GM23248 (cell line): ENCODE results near the gene SYNGR1. TPM values are rescaled to one million over a fixed set of nuclear protein-coding genes. Genes with fewer than 3 reads are reported as not detected.

ENCODE experiments used
- DNase-seq: peaks from one replicate; pipeline ENCODE4 v3.0.0-alpha.2; 2015
- H2AFZ ChIP-seq: fragments of 200-600 bp; sonication (generic); 2 replicates; pipeline ENCODE4 v1.6.1; 2016; ENCODE audit warnings: antibody characterized with exemption
- H3F3A ChIP-seq: fragments of 200-600 bp; sonication (generic); 2 replicates; pipeline ENCODE4 v1.6.1; 2016; ENCODE audit warnings: mild to moderate bottlenecking, antibody characterized with exemption, mixed run types; ENCODE audit not compliant: insufficient read depth
- H3K27ac ChIP-seq: fragments of 200-600 bp; sonication (generic); 2 replicates; pipeline ENCODE4 v1.5.1; 2016; ENCODE audit warnings: mild to moderate bottlenecking
- H3K27me3 ChIP-seq: fragments of 200-600 bp; sonication (generic); replicated peaks from 2 replicates; pipeline ENCODE4 v1.6.1; 2016; ENCODE audit warnings: mild to moderate bottlenecking; ENCODE audit not compliant: insufficient read depth
- H3K36me3 ChIP-seq: fragments of 200-600 bp; sonication (generic); 2 replicates; pipeline ENCODE4 v1.6.1; 2016; ENCODE audit warnings: low read depth, mild to moderate bottlenecking
- H3K4me1 ChIP-seq: fragments of 200-600 bp; sonication (generic); 2 replicates; pipeline ENCODE4 v1.6.1; 2016; ENCODE audit warnings: mild to moderate bottlenecking; ENCODE audit not compliant: insufficient read depth
- H3K4me2 ChIP-seq: fragments of 200-600 bp; sonication (generic); one replicate; pipeline ENCODE4 v1.6.1; 2016; ENCODE audit warnings: mild to moderate bottlenecking; ENCODE audit not compliant: unreplicated experiment
- H3K4me3 ChIP-seq: fragments of 200-600 bp; sonication (generic); 2 replicates; pipeline ENCODE4 v1.5.1; 2016; ENCODE audit warnings: mild to moderate bottlenecking
- H3K79me2 ChIP-seq: fragments of 200-600 bp; sonication (generic); 2 replicates; pipeline ENCODE4 v1.6.1; 2016; ENCODE audit warnings: mild to moderate bottlenecking; ENCODE audit not compliant: insufficient read depth
- H3K9ac ChIP-seq: fragments of 200-600 bp; sonication (generic); 2 replicates; pipeline ENCODE4 v1.6.1; 2016; ENCODE audit warnings: mild to moderate bottlenecking
- H3K9me2 ChIP-seq: fragments of 200-600 bp; sonication (generic); 2 replicates; pipeline ENCODE4 v1.6.1; 2016; ENCODE audit warnings: mixed run types, mild to moderate bottlenecking, moderate library complexity; ENCODE audit not compliant: insufficient read depth
- H3K9me3 ChIP-seq: fragments of 200-600 bp; sonication (generic); one replicate; pipeline ENCODE4 v1.6.1; 2017; ENCODE audit warnings: low read depth
- H4K20me1 ChIP-seq: fragments of 200-600 bp; sonication (generic); 2 replicates; pipeline ENCODE4 v1.6.0; 2016; ENCODE audit not compliant: insufficient read depth
- EZH2 ChIP-seq: fragments of 200-600 bp; sonication (generic); IDR thresholded peaks from 2 replicates; pipeline ENCODE4 v1.6.1; 2018; ENCODE audit warnings: antibody characterized with exemption, mild to moderate bottlenecking; ENCODE audit not compliant: insufficient read depth, poor library complexity, severe bottlenecking
- EZH2phosphoT487 ChIP-seq: fragments of 200-600 bp; sonication (generic); IDR thresholded peaks from 2 replicates; pipeline ENCODE4 v1.6.1; 2018; ENCODE audit warnings: antibody characterized with exemption, moderate library complexity, mild to moderate bottlenecking, low read depth; ENCODE audit not compliant: insufficient read depth
- WGBS, 2 experiments: methylation state at CpG; one replicate each; pipeline ENCODE4 v1.1.6; 2015 to 2017; ENCODE audit warnings: low lambda C conversion rate in 2 of 2, low coverage in 1 of 2; ENCODE audit errors: missing lambda C conversion rate in 2 of 2; 5-methylcytosine and 5-hydroxymethylcytosine counted together
- in situ Hi-C: fragments of 300-500 bp; cut with MboI; formaldehyde crosslinking; loops from 2 replicates; pipeline ENCODE4 v1.15.0; 2020
- polyA plus RNA-seq: library from polyadenylated mRNA; unstranded; fragments of >200 nt; fragmentation: Nextera tagmentation; extraction: Ambion mirVana; gene quantifications from 2 replicates; pipeline ENCODE4 v1.2.1, GENCODE V29; 2016
- total RNA-seq: library from RNA; depleted of rRNA; stranded (reverse); fragments of >200 nt; shearing (Covaris generic); gene quantifications from 2 replicates; pipeline ENCODE4 v1.2.3, GENCODE V29; 2014

SYNGR1 gene
- total and polyA plus RNA-seq, 2 experiments from 2014 or later: 6.1 to 23.2 TPM

- H3K9ac ChIP-seq: peak overlapping the region; percentile 50; the same call in 1 of the 2 replicates
- no peak for DNase-seq
- 10% methylated on average over 5 to 11 of the region's 11 CpGs for WGBS, 2 experiments
- H3K79me2 ChIP-seq: no peaks in the 10 kb centered on the region
- no peaks in the 10 kb centered on the region for H3K27me3 ChIP-seq
- H3F3A ChIP-seq: no peaks in the 10 kb centered on the region
- H3K4me1 ChIP-seq: no peaks in the 10 kb centered on the region; the same call in 1 of the 2 replicates
- no peaks in the 10 kb centered on the region for H3K36me3 ChIP-seq
- in situ Hi-C loops: no loop called here
- H3K9me2 ChIP-seq: no peaks in the 10 kb centered on the region
- TF ChIP-seq EZH2: no peak
- H3K4me2 ChIP-seq: peak overlapping the region; percentile 84
- peak overlapping the region; percentile 75 for H3K4me3 ChIP-seq
- no peak overlapping the region for H3K27ac ChIP-seq
- peak overlapping the region; percentile 92 for H2AFZ ChIP-seq
- H3K9me3 ChIP-seq: no peaks in the 10 kb centered on the region
- H4K20me1 ChIP-seq: no peaks in the 10 kb centered on the region
These were observed 784 bp upstream of the SYNGR1 start for GRCh38 chr22:39348909-39349505.

- Histone ChIP-seq H3K9me3 (no peaks in the 10 kb centered on the region), H4K20me1 (no peaks in the 10 kb centered on the region), H3K79me2 (no peaks in the 10 kb centered on the region), H3K4me3 (peak overlapping the region; percentile 75), H2AFZ (peak overlapping the region; percentile 92), H3K4me1 (no peaks in the 10 kb centered on the region; the same call in 1 of the 2 replicates), H3F3A (no peaks in the 10 kb centered on the region), H3K4me2 (peak overlapping the region; percentile 84), H3K36me3 (no peaks in the 10 kb centered on the region), H3K9me2 (no peaks in the 10 kb centered on the region), H3K27me3 (no peaks in the 10 kb centered on the region), H3K9ac (peak overlapping the region; percentile 61; the same call in 1 of the 2 replicates), H3K27ac (no peak overlapping the region)
- in situ Hi-C loops: no loop called here
- 3 to 11% methylated on average over 11 to 25 of the region's 57 CpGs for WGBS, 2 experiments
- TF ChIP-seq EZH2phosphoT487 (no peak), EZH2 (no peak)
- peak; percentile 41 for DNase-seq
These were observed 255 bp upstream of the SYNGR1 start for GRCh38 chr22:39349506-39349966.

- Histone ChIP-seq H3K27me3 (no peaks in the 10 kb centered on the region), H3K4me2 (no peak overlapping the region), H3K9me3 (no peaks in the 10 kb centered on the region), H3K9me2 (no peaks in the 10 kb centered on the region), H3K36me3 (no peaks in the 10 kb centered on the region), H4K20me1 (no peaks in the 10 kb centered on the region), H3K4me3 (peak overlapping the region; percentile 72), H3K4me1 (no peaks in the 10 kb centered on the region; the same call in 1 of the 2 replicates), H3K27ac (no peak overlapping the region), H3K9ac (peak overlapping the region; percentile 61; the same call in 1 of the 2 replicates), H3F3A (no peaks in the 10 kb centered on the region), H2AFZ (peak overlapping the region; percentile 87; the same call in 1 of the 2 replicates), H3K79me2 (no peaks in the 10 kb centered on the region)
- TF ChIP-seq EZH2 (no peak), EZH2phosphoT487 (no peak)
- in situ Hi-C loops: no loop called here
- WGBS, 2 experiments: 63 to 68% methylated on average over 13 to 14 of the region's 14 CpGs
- DNase-seq: no peak
These were observed 1.2 kb downstream of the SYNGR1 start for GRCh38 chr22:39350757-39351688.

- Histone ChIP-seq H3K4me2 (no peak overlapping the region), H3F3A (no peaks in the 10 kb centered on the region), H3K4me1 (no peaks in the 10 kb centered on the region; the same call in 1 of the 2 replicates), H3K79me2 (no peaks in the 10 kb centered on the region), H3K36me3 (no peaks in the 10 kb centered on the region), H3K9me3 (no peaks in the 10 kb centered on the region), H3K27ac (no peak overlapping the region), H4K20me1 (no peaks in the 10 kb centered on the region), H2AFZ (no peak overlapping the region), H3K9me2 (no peaks in the 10 kb centered on the region), H3K4me3 (no peak overlapping the region), H3K27me3 (no peaks in the 10 kb centered on the region), H3K9ac (no peak overlapping the region)
- peak; percentile 22 for DNase-seq
- in situ Hi-C loops: no loop called here
- 88 to 94% methylated on average over 8 of the region's 8 CpGs for WGBS, 2 experiments
- TF ChIP-seq EZH2phosphoT487 (no peak), EZH2 (no peak)
These were observed 2.0 kb downstream of the SYNGR1 start for GRCh38 chr22:39351689-39352214.
